WTC11 (cell line): ENCODE results near the gene WDHD1.

Experiments used
- AFF4 ChIP-seq: sonication (generic); formaldehyde crosslinking; IDR thresholded peaks from 2 replicates; pipeline ENCODE4 v1.8.1; 2023; ENCODE audit warnings: mild to moderate bottlenecking, missing genetic modification reagents, borderline replicate concordance
- ATF2 ChIP-seq: sonication (generic); formaldehyde crosslinking; IDR thresholded peaks from 2 replicates; pipeline ENCODE4 v1.8.1; 2022; ENCODE audit warnings: low read depth, missing genetic modification reagents, borderline replicate concordance
- CTCF ChIP-seq: fragments of 200-600 bp; IDR thresholded peaks from 2 replicates; pipeline ENCODE4 v1.8.0; 2022; ENCODE audit warnings: antibody characterized with exemption
- ELF4 ChIP-seq: sonication (generic); formaldehyde crosslinking; IDR thresholded peaks from 2 replicates; pipeline ENCODE4 v1.8.1; 2022; ENCODE audit warnings: low read depth, mild to moderate bottlenecking, moderate library complexity, missing genetic modification reagents
- ETV6 ChIP-seq: sonication (generic); formaldehyde crosslinking; IDR thresholded peaks from 2 replicates; pipeline ENCODE4 v1.8.1; 2022; ENCODE audit warnings: mild to moderate bottlenecking, missing genetic modification reagents
- FOXP4 ChIP-seq: sonication (generic); formaldehyde crosslinking; IDR thresholded peaks from 2 replicates; pipeline ENCODE4 v1.8.0; 2022; ENCODE audit warnings: mild to moderate bottlenecking, missing genetic modification reagents
- NR1H2 ChIP-seq: sonication (generic); formaldehyde crosslinking; IDR thresholded peaks from 2 replicates; pipeline ENCODE4 v1.9.0; 2021; ENCODE audit warnings: mild to moderate bottlenecking, moderate library complexity, missing genetic modification reagents
- NR2C2 ChIP-seq: sonication (generic); formaldehyde crosslinking; IDR thresholded peaks from 2 replicates; pipeline ENCODE4 v1.8.0; 2022; ENCODE audit warnings: mild to moderate bottlenecking, missing genetic modification reagents
- SP1 ChIP-seq: sonication (generic); formaldehyde crosslinking; conservative IDR thresholded peaks from 2 replicates; pipeline ENCODE4 v1.8.1; 2022; ENCODE audit warnings: missing genetic modification reagents
- ZNF232 ChIP-seq: sonication (generic); formaldehyde crosslinking; IDR thresholded peaks from 2 replicates; pipeline ENCODE4 v1.8.0; 2022; ENCODE audit warnings: mild to moderate bottlenecking, missing genetic modification reagents
- TF ChIP-seq, protein P1 (sequence below): sonication (generic); formaldehyde crosslinking; IDR thresholded peaks from 2 replicates; pipeline ENCODE4 v1.8.1; 2023; ENCODE audit warnings: mild to moderate bottlenecking, missing genetic modification reagents, moderate library complexity
- TF ChIP-seq, protein P2 (sequence below): sonication (generic); formaldehyde crosslinking; IDR thresholded peaks from 2 replicates; pipeline ENCODE4 v1.8.0; 2023; ENCODE audit warnings: mild to moderate bottlenecking, missing genetic modification reagents
- TF ChIP-seq, protein P3 (sequence below): sonication (generic); formaldehyde crosslinking; IDR thresholded peaks from 2 replicates; pipeline ENCODE4 v1.8.0; 2023; ENCODE audit warnings: missing genetic modification reagents

- TF ChIP-seq ELF4 (no peak), SP1 (CRISPR knock-in tag) (no peak), CTCF (no peak), NR2C2 (CRISPR knock-in tag) (no peak), NR1H2 (CRISPR knock-in tag) (no peak), AFF4 (CRISPR knock-in tag) (no peak), ETV6 (CRISPR knock-in tag) (no peak), ATF2 (no peak), FOXP4 (CRISPR knock-in tag) (no peak), ZNF232 (no peak)
- TF ChIP-seq, protein P1, sequence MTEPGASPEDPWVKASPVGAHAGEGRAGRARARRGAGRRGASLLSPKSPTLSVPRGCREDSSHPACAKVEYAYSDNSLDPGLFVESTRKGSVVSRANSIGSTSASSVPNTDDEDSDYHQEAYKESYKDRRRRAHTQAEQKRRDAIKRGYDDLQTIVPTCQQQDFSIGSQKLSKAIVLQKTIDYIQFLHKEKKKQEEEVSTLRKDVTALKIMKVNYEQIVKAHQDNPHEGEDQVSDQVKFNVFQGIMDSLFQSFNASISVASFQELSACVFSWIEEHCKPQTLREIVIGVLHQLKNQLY: no peak
- TF ChIP-seq, protein P2, sequence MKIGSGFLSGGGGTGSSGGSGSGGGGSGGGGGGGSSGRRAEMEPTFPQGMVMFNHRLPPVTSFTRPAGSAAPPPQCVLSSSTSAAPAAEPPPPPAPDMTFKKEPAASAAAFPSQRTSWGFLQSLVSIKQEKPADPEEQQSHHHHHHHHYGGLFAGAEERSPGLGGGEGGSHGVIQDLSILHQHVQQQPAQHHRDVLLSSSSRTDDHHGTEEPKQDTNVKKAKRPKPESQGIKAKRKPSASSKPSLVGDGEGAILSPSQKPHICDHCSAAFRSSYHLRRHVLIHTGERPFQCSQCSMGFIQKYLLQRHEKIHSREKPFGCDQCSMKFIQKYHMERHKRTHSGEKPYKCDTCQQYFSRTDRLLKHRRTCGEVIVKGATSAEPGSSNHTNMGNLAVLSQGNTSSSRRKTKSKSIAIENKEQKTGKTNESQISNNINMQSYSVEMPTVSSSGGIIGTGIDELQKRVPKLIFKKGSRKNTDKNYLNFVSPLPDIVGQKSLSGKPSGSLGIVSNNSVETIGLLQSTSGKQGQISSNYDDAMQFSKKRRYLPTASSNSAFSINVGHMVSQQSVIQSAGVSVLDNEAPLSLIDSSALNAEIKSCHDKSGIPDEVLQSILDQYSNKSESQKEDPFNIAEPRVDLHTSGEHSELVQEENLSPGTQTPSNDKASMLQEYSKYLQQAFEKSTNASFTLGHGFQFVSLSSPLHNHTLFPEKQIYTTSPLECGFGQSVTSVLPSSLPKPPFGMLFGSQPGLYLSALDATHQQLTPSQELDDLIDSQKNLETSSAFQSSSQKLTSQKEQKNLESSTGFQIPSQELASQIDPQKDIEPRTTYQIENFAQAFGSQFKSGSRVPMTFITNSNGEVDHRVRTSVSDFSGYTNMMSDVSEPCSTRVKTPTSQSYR (CRISPR knock-in tag): no peak
- TF ChIP-seq, protein P3, sequence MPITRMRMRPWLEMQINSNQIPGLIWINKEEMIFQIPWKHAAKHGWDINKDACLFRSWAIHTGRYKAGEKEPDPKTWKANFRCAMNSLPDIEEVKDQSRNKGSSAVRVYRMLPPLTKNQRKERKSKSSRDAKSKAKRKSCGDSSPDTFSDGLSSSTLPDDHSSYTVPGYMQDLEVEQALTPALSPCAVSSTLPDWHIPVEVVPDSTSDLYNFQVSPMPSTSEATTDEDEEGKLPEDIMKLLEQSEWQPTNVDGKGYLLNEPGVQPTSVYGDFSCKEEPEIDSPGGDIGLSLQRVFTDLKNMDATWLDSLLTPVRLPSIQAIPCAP (CRISPR knock-in tag): no peak
These were observed 20.6 kb upstream of the WDHD1 start for GRCh38 chr14:55047301-55048053.
